ENCODE data around the gene ZNHIT1. TPM values are rescaled to one million over a fixed set of nuclear protein-coding genes. Genes with fewer than 3 reads are reported as not detected.
"Not testable (repeated sequence)": the region's sequence is repeated elsewhere in the genome, so short reads cannot be mapped to it uniquely, and the experiment has no call there.

ZNHIT1 gene
- total and polyA plus RNA-seq, 8 donors = 25.7 to 92.3 (median 35.5) TPM

DNA sequence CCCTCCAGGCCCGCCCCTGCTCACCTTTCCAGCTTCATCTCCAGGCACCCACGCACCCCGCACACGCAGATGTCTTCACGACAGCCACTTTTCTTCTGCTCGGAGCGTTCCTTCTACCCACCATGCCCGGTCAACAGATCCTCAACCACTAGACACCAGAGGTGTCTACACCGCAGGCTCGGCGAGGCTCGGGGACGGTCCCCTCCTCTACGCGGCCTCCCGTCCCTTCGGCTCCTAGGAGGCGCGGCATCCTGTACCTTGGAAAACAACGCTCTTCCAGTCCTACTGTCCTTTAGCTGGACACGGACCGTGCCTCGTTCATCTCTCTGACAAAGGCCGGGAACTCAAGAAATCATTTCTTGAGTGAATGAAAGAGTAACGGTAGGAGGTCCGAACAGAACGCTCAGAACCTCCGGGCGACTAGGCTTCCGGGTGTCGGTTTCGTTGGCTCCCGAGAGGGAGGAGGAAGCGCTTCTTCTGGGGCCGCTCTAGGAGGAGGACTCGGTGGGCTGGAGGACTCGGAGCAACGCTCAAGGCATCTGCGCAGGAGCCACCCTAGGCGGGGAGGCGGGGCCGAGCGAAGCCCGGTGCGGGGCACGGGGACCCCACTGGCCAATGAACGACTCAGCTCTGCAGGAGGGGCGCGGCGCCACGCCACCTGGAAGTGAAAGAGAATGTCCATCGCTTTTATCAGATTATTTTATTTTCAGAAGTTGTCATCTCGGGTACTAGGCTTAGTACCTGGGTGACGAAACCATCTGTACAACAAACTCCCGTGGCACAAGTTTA, 34.1 kb downstream of the ZNHIT1 start:
- peak; percentile 96 to 100 (median 98) for DNase-seq
- Histone ChIP-seq H3K9me3 (no peaks in the 10 kb centered on the region), H3K4me3 (peak overlapping the region; percentile 68 to 98 (median 82)), H3K36me3 (no peaks in the 10 kb centered on the region), H3K4me1 (peaks cover 0 to 13% (median 0%) of the 10 kb centered on the region in 3 donors), H3K27me3 (no peaks in the 10 kb centered on the region), H3K27ac (peak overlapping the region; percentile 43 to 73 (median 64))
- peak; percentile 100 for ATAC-seq
- WGBS, 2 donors = 0% methylated on average over 55 of the region's 55 CpGs
- intact Hi-C loops (cut with DNase I) = no loop called here
- FAIRE-seq = peak; percentile 91
- TF ChIP-seq, protein P1, sequence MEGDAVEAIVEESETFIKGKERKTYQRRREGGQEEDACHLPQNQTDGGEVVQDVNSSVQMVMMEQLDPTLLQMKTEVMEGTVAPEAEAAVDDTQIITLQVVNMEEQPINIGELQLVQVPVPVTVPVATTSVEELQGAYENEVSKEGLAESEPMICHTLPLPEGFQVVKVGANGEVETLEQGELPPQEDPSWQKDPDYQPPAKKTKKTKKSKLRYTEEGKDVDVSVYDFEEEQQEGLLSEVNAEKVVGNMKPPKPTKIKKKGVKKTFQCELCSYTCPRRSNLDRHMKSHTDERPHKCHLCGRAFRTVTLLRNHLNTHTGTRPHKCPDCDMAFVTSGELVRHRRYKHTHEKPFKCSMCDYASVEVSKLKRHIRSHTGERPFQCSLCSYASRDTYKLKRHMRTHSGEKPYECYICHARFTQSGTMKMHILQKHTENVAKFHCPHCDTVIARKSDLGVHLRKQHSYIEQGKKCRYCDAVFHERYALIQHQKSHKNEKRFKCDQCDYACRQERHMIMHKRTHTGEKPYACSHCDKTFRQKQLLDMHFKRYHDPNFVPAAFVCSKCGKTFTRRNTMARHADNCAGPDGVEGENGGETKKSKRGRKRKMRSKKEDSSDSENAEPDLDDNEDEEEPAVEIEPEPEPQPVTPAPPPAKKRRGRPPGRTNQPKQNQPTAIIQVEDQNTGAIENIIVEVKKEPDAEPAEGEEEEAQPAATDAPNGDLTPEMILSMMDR (IDR thresholded peaks at IDR 0.05) = no peak

DNA sequence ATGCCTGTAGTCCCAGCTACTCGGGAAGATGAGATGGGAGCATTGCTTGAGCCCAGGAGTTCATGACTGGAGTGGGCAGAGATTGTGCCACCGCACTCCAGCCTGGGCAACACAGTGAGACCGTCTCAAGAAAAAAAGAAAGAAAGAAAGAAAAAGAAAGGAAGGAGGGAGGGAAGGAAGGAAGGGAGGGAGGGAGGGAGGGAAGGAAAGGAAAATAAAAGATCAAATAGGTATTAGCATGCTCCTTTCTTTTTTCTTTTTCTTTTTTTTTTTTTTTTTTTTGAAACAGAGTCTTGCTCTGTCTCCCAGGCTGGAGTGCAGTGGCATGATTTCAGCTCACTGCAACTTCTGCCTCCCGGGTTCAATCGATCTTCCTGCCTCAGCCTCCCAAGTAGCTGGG, 35.2 kb downstream of the ZNHIT1 start:
- DNase-seq; H3K9me3 ChIP-seq; H3K27ac ChIP-seq; H3K4me3 ChIP-seq; intact Hi-C loops (cut with DNase I); FAIRE-seq; H3K36me3 ChIP-seq; H3K27me3 ChIP-seq; ATAC-seq: not testable (repeated sequence)
- peaks cover 0 to 13% (median 0%) of the 10 kb centered on the region in 3 donors for H3K4me1 ChIP-seq
- WGBS, 2 donors = 88 to 92% methylated on average over 5 of the region's 5 CpGs

DNA sequence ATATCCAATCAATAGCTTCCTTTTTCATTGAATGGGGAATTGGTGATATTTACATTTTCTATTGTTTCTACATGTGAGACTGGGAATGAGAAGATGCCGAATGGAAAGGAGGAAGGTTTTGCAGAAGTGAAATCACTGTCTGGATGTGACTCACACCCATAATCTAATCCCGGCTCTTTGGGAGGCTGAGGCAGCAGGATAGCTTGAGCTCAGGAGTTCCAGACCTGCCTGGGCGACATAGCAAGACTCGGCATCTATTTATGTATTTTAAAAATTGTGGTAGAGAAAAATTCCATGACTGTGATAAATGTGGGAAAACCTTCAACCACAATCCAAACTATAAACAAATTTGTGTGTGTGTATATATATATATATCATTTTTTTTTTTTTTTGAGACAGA, 37.8 kb downstream of the ZNHIT1 start:
- no peak overlapping the region for H3K27ac ChIP-seq
- no peaks in the 10 kb centered on the region for H3K9me3 ChIP-seq
- H3K36me3 ChIP-seq = no peaks in the 10 kb centered on the region
- TF ChIP-seq, protein P1 (IDR thresholded peaks at IDR 0.05) = no peak
- no peaks in the 10 kb centered on the region for H3K27me3 ChIP-seq
- FAIRE-seq (no peak), DNase-seq (no peak), ATAC-seq (no peak)
- 54 to 68% methylated on average over 4 of the region's 4 CpGs for WGBS, 2 donors
- no peak overlapping the region for H3K4me3 ChIP-seq
- H3K4me1 ChIP-seq = peaks cover 0 to 5% (median 0%) of the 10 kb centered on the region in 3 donors
- intact Hi-C loops (cut with DNase I) = no loop called here

DNA sequence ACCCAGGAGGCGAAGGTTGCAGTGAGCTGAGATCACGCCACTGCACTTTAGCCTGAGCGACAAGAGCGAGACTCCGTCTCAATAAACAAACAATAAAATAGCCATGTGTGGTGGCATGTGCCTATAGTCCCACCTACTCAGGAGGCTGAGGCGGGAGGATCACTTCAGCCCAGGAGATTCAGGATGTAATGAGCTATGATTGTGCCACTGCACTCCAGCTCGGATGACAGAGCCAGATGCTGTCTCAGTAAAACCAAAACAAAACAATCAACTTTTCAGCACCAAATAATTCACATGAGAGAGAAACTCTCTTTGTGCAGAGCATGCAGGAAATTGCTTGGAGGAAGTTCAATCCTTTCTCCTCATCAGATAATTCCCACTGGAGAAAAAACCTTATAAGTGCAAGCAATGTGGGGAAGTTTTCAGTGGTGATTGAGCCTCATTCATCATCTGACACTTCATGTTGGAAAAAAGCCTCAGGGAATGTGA, 40.3 kb downstream of the ZNHIT1 start:
- TF ChIP-seq, protein P1 (IDR thresholded peaks at IDR 0.05) = no peak
- Histone ChIP-seq H3K27me3 (no peaks in the 10 kb centered on the region), H3K36me3 (no peaks in the 10 kb centered on the region), H3K4me1 (no peaks in the 10 kb centered on the region), H3K9me3 (no peaks in the 10 kb centered on the region), H3K27ac (no peak overlapping the region), H3K4me3 (no peak overlapping the region)
- DNase-seq = no peak
- WGBS, 2 donors = 67 to 68% methylated on average over 7 of the region's 7 CpGs
- FAIRE-seq = no peak
- intact Hi-C loops (cut with DNase I) = no loop called here
- ATAC-seq = no peak

DNA sequence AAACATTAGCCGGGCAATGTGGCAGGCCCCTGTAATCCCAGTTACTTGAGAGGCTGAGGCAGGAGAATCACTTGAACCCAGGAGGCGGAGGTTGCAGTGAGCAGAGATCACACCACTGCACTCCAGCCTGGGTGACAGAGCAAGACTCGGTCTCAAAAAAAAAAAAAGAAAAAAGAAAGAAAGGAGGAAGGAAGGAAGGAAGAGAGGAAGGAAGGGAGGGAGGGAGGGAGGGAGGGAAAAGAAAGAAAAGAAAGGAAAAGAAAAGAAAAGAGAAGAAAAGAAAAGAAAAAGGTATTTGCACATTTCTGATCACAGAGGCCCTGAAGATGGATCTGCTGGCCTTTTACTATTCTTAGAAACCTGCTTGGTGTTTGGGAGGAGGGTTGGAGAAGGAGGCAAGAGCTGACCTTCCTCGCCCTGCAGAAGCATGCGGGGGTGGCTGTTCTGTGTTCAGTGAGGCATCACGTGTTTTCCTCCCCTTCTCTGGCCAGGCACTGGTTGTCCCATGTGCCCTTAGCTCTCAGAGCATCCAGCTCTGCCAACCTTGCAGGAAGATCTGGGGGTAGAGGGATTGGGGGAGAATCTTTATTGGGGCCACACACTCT, 46.2 kb downstream of the ZNHIT1 start:
- DNase-seq; H3K4me3 ChIP-seq; H3K9me3 ChIP-seq; H3K27ac ChIP-seq; H3K36me3 ChIP-seq; H3K4me1 ChIP-seq; H3K27me3 ChIP-seq; FAIRE-seq; intact Hi-C loops (cut with DNase I); ATAC-seq: not testable (repeated sequence)
- 50 to 54% methylated on average over 6 of the region's 6 CpGs for WGBS, 2 donors

Data from pancreas (tissue), 10 donors.